Measurements from ENCODE around the gene VARS1. TPM values are rescaled to one million over a fixed set of nuclear protein-coding genes. Genes with fewer than 3 reads are reported as not detected.
"Not testable (repeated sequence)": the region's sequence is repeated elsewhere in the genome, so short reads cannot be mapped to it uniquely, and the experiment has no call there.

Gene VARS1
- total RNA-seq, 1 donor from 2014 or later = 73.4 TPM

DNA sequence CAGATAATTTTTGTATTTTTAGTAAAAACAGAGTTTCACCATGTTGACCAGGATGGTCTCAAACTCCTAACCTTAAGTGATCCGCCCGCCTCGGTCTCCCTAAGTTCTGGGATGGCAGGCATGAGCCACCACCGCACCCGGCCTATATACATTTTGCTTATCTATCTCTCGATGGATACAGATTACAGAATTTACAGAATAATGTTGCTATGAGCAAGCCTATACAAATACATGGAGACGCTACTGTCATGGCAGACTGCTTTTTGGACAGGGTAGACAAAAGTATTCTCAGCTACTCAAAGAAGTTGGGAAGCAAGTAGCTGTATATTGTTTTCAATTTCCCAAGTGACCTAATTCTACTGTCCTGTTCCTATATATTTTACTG lies 17.9 kb upstream of the VARS1 start:
- H3K4me3 Mint-ChIP-seq (ENCODE audit: unreplicated experiment) = no peak overlapping the region
- TF ChIP-seq, protein P1, sequence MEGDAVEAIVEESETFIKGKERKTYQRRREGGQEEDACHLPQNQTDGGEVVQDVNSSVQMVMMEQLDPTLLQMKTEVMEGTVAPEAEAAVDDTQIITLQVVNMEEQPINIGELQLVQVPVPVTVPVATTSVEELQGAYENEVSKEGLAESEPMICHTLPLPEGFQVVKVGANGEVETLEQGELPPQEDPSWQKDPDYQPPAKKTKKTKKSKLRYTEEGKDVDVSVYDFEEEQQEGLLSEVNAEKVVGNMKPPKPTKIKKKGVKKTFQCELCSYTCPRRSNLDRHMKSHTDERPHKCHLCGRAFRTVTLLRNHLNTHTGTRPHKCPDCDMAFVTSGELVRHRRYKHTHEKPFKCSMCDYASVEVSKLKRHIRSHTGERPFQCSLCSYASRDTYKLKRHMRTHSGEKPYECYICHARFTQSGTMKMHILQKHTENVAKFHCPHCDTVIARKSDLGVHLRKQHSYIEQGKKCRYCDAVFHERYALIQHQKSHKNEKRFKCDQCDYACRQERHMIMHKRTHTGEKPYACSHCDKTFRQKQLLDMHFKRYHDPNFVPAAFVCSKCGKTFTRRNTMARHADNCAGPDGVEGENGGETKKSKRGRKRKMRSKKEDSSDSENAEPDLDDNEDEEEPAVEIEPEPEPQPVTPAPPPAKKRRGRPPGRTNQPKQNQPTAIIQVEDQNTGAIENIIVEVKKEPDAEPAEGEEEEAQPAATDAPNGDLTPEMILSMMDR (IDR thresholded peaks at IDR 0.05) = no peak
- DNase-seq (ENCODE audit: extremely low spot score, unreplicated experiment) = no peak
- no peaks in the 10 kb centered on the region for H3K36me3 Mint-ChIP-seq (ENCODE audit: unreplicated experiment)
- no peaks in the 10 kb centered on the region for H3K27me3 Mint-ChIP-seq (ENCODE audit: unreplicated experiment)
- no peak overlapping the region for H3K27ac Mint-ChIP-seq (ENCODE audit: unreplicated experiment)
- no peaks in the 10 kb centered on the region for H3K9me3 Mint-ChIP-seq (ENCODE audit: unreplicated experiment)
- peaks cover 13% of the 10 kb centered on the region for H3K4me1 Mint-ChIP-seq (ENCODE audit: unreplicated experiment)

- Mint-ChIP-seq H3K4me3 (ENCODE audit: unreplicated experiment) (no peak overlapping the region), H3K9me3 (ENCODE audit: unreplicated experiment) (no peaks in the 10 kb centered on the region), H3K4me1 (ENCODE audit: unreplicated experiment) (peaks cover 10% of the 10 kb centered on the region), H3K36me3 (ENCODE audit: unreplicated experiment) (no peaks in the 10 kb centered on the region), H3K27me3 (ENCODE audit: unreplicated experiment) (no peaks in the 10 kb centered on the region), H3K27ac (ENCODE audit: unreplicated experiment) (no peak overlapping the region)
- DNase-seq (ENCODE audit: extremely low spot score, unreplicated experiment) = no peak
- TF ChIP-seq, protein P1 (IDR thresholded peaks at IDR 0.05) = no peak
Measured at GRCh38 chr6:31811645-31812044, 16.1 kb upstream of the VARS1 start.

GRCh38 chr6:31808599-31808998 lies 13.0 kb upstream of the VARS1 start:
- H3K4me1 Mint-ChIP-seq (ENCODE audit: unreplicated experiment) = peaks cover 12% of the 10 kb centered on the region
- not testable (repeated sequence) for H3K27ac Mint-ChIP-seq (ENCODE audit: unreplicated experiment); H3K9me3 Mint-ChIP-seq (ENCODE audit: unreplicated experiment); H3K27me3 Mint-ChIP-seq (ENCODE audit: unreplicated experiment); H3K4me3 Mint-ChIP-seq (ENCODE audit: unreplicated experiment); DNase-seq (ENCODE audit: extremely low spot score, unreplicated experiment); H3K36me3 Mint-ChIP-seq (ENCODE audit: unreplicated experiment)

DNA sequence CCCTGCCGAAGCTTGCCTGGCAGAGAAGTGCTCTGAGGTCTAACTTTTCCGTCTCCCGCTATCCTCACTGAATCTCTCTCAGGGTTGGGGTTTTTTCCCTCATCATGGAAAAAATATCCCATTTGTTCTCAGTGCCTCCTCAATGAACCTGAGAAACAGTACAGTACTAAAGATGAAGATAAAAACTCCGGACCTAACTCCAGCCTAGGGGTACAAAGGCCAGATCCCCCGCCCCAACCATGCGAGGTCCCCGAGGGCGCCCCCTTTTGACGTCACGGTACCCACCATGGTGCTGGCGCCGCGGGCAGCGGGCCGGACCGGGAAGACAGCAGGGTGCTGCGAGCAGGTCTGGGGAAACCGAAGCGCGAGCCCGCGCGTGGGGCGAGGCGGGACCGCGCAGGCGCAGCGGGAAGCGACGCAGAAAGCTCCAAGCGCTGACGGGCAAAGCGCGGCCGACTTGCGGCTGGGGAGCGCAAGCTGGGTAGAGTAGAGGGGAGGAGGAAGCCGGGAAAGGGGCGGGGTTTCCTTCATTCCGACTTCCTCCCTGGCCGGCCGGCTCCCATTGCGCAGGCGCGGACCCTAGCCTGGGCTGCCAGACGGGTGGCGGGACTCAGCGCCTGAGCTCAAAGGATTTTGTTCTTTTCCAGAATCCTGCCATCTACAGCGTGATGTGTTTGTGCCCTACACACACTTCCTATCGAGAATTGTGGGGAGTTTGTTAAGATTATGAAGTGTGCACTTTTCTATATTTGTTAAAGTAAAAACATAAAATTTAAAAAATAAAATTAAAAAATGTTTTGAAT lies 11.1 kb upstream of the VARS1 start, which contains the start of gene LSM2:
Gene LSM2, minus strand, starts transcription at position 497 of the 803 bp plus-strand sequence. Its CDS starts 209 bp downstream, at position 288.
- H3K27me3 Mint-ChIP-seq (ENCODE audit: unreplicated experiment) = no peaks in the 10 kb centered on the region
- TF ChIP-seq, protein P1 (IDR thresholded peaks at IDR 0.05) = no peak
- H3K4me3 Mint-ChIP-seq (ENCODE audit: unreplicated experiment) = peak within 1 kb of the TSS; percentile 86

GRCh38 chr6:31805939-31806469 lies 10.5 kb upstream of the VARS1 start:
- Mint-ChIP-seq H3K4me3 (ENCODE audit: unreplicated experiment) (peak overlapping the region; percentile 86), H3K27ac (ENCODE audit: unreplicated experiment) (peak overlapping the region; percentile 93), H3K4me1 (ENCODE audit: unreplicated experiment) (peaks cover 12% of the 10 kb centered on the region), H3K36me3 (ENCODE audit: unreplicated experiment) (no peaks in the 10 kb centered on the region), H3K27me3 (ENCODE audit: unreplicated experiment) (no peaks in the 10 kb centered on the region), H3K9me3 (ENCODE audit: unreplicated experiment) (no peaks in the 10 kb centered on the region)
- TF ChIP-seq, protein P1 (IDR thresholded peaks at IDR 0.05) = no peak
- no peak for DNase-seq (ENCODE audit: extremely low spot score, unreplicated experiment)

More for the DNA sequence above, 11.1 kb upstream of the VARS1 start, which contains the start of gene LSM2:
- no peaks in the 10 kb centered on the region for H3K9me3 Mint-ChIP-seq (ENCODE audit: unreplicated experiment)
- H3K36me3 Mint-ChIP-seq (ENCODE audit: unreplicated experiment) = no peaks in the 10 kb centered on the region
- H3K27ac Mint-ChIP-seq (ENCODE audit: unreplicated experiment) = peak within 1 kb of the TSS; percentile 93
- DNase-seq (ENCODE audit: extremely low spot score, unreplicated experiment) = peak; percentile 99
- peaks cover 12% of the 10 kb centered on the region for H3K4me1 Mint-ChIP-seq (ENCODE audit: unreplicated experiment)

DNA sequence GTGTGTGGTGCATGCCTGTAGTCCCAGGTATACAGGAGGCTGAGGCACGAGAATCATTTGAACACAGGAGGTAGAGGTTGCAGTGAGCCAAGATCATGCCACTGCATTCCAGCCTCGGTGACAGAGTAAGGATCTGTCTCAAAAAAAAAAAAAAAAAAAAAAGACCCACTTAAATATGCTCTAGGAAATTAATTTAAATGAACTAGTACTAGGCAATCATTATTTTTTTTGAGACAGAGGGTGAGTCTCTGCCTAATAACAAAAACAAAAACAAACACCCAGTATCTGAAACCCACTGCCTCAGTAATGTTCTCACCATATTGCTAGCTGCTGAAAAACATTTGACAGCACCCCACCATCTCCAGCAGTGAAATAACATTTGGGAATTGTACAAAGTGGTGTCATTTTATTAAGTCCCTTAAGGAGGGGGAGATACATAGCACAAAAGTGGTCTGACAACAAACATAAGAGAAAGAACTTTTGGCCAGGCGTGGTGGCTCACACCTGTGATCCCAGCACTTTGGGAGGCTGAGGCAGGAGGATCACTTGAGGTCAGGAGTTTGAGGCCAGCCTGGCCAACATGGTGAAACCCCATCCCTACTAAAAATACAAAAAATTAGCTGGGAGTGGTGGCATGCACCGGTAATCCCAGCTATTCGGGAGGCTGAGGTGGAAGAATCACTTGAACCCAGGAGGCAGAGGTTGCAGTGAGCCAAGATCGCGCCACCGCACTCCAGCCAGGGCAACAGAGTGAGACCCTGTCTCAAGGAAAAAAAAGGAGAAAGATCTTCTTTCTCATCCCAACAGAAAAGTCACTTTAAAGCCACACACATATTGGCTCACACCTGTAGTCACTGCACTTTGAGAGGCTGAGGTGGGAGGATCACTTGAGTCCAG lies 5.7 kb upstream of the VARS1 start:
- H3K4me3 Mint-ChIP-seq (ENCODE audit: unreplicated experiment); H3K9me3 Mint-ChIP-seq (ENCODE audit: unreplicated experiment); H3K4me1 Mint-ChIP-seq (ENCODE audit: unreplicated experiment); H3K36me3 Mint-ChIP-seq (ENCODE audit: unreplicated experiment); DNase-seq (ENCODE audit: extremely low spot score, unreplicated experiment); H3K27ac Mint-ChIP-seq (ENCODE audit: unreplicated experiment); H3K27me3 Mint-ChIP-seq (ENCODE audit: unreplicated experiment): not testable (repeated sequence)
